Measurements from ENCODE around the gene FMN2.
A peak's percentile ranks its signal among the peaks of the same experiment; 100 is the strongest.
"Not testable (repeated sequence)": the region's sequence is repeated elsewhere in the genome, so short reads cannot be mapped to it uniquely, and the experiment has no call there.

The FMN2 gene

DNA sequence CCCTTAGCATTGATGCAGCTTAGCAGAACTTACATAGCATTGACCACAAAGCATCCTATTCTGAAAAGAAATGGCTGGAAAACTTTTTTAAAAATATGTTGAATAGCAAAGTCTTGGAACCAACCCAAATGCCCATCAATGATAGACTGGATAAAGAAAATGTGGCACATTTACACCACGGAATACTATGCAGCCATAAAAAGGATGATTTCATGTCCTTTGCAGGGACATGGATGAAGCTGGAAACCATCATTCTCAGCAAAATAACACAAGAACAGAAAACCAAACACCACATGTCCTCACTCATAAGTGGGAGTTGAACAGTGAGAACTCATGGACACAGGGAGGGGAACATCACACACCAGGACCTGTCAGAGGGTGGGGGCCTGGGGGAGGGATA is 323.3 kb downstream of the FMN2 start:
- not testable (repeated sequence) for H3K27me3 Mint-ChIP-seq; H3K9me3 Mint-ChIP-seq; H3K4me3 Mint-ChIP-seq; ATAC-seq (replicated peaks); H3K4me1 Mint-ChIP-seq (ENCODE audit: low read depth in 2 of 2); H3K36me3 Mint-ChIP-seq (ENCODE audit: insufficient read depth); H3K27ac Mint-ChIP-seq; DNase-seq

GRCh38 chr1:240415532-240415931 is 323.8 kb downstream of the FMN2 start:
- Mint-ChIP-seq H3K27ac (no peak overlapping the region), H3K9me3 (peaks cover 0 to 8% of the 10 kb centered on the region in 2 donors), H3K4me3 (no peak overlapping the region), H3K4me1 (ENCODE audit: low read depth in 2 of 2) (no peaks in the 10 kb centered on the region), H3K27me3 (no peaks in the 10 kb centered on the region), H3K36me3 (ENCODE audit: insufficient read depth) (no peaks in the 10 kb centered on the region)
- ATAC-seq (replicated peaks): no peak
- no peak for DNase-seq

- ATAC-seq (replicated peaks) (no peak), DNase-seq (no peak)
- H3K36me3 Mint-ChIP-seq (ENCODE audit: insufficient read depth): no peaks in the 10 kb centered on the region
- no peaks in the 10 kb centered on the region for H3K27me3 Mint-ChIP-seq
- peaks cover 0 to 8% of the 10 kb centered on the region in 2 donors for H3K9me3 Mint-ChIP-seq
- no peak overlapping the region for H3K27ac Mint-ChIP-seq
- H3K4me3 Mint-ChIP-seq: no peak overlapping the region
- H3K4me1 Mint-ChIP-seq (ENCODE audit: low read depth in 2 of 2): no peaks in the 10 kb centered on the region
Observed at GRCh38 chr1:240417317-240417716, 325.6 kb downstream of the FMN2 start.

DNA sequence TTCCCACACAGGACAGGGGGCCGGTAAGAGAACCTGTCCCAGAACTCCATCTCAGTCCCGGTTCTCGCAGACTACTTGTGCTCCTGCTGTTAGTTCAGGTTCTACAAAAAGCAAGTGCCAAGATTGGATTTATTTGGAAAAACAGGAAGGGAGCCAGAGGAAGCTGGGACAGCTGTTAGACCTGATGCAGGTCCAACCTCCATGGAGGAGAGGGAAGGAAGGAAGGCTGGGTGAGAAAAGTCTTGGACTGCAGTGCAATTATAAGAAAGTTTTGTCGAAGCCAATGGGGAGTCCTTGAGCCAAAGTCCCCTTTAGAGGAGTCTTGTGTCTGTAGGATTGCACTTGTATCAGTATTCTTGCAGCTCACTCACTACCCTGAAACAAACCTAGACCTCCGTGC is 329.1 kb downstream of the FMN2 start:
- H3K9me3 Mint-ChIP-seq: peaks cover 0 to 9% of the 10 kb centered on the region in 2 donors
- no peak overlapping the region for H3K27ac Mint-ChIP-seq
- no peak overlapping the region for H3K4me3 Mint-ChIP-seq
- DNase-seq: no peak
- no peaks in the 10 kb centered on the region for H3K36me3 Mint-ChIP-seq (ENCODE audit: insufficient read depth)
- ATAC-seq (replicated peaks): no peak
- no peaks in the 10 kb centered on the region for H3K27me3 Mint-ChIP-seq
- no peaks in the 10 kb centered on the region for H3K4me1 Mint-ChIP-seq (ENCODE audit: low read depth in 2 of 2)

- ATAC-seq (replicated peaks) (no peak), DNase-seq (no peak)
- Mint-ChIP-seq H3K4me1 (ENCODE audit: low read depth in 2 of 2) (no peaks in the 10 kb centered on the region), H3K9me3 (peaks cover 0 to 11% of the 10 kb centered on the region in 2 donors), H3K27ac (no peak overlapping the region), H3K4me3 (no peak overlapping the region), H3K27me3 (no peaks in the 10 kb centered on the region), H3K36me3 (ENCODE audit: insufficient read depth) (no peaks in the 10 kb centered on the region)
Observed at GRCh38 chr1:240423246-240423924, 331.7 kb downstream of the FMN2 start.

GRCh38 chr1:240424740-240425464 is 333.2 kb downstream of the FMN2 start:
- no peak overlapping the region for H3K4me3 Mint-ChIP-seq
- H3K36me3 Mint-ChIP-seq (ENCODE audit: insufficient read depth): no peaks in the 10 kb centered on the region
- ATAC-seq (replicated peaks) (no peak), DNase-seq (no peak)
- H3K27ac Mint-ChIP-seq: no peak overlapping the region
- no peaks in the 10 kb centered on the region for H3K27me3 Mint-ChIP-seq
- H3K9me3 Mint-ChIP-seq: peaks cover 0 to 12% of the 10 kb centered on the region in 2 donors
- no peaks in the 10 kb centered on the region for H3K4me1 Mint-ChIP-seq (ENCODE audit: low read depth in 2 of 2)

DNA sequence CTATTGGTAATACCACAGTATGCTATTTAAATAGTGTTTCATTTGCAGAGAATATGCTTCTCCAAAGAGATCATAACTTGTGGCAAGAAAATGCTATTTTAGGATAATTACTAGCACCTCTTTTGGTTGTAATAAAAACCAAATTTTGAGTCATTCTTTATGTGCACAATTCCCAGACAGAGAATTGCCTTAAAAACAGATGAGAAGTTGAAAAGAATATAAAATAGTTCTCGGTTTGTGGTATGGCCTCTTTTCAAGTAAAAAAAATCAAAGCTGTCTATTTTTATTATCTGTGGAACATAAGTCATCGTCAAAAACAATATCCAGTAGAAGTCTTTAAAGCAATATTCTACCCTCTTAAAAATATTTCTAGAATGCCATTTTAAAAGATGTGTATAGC is 334.4 kb downstream of the FMN2 start:
- Mint-ChIP-seq H3K4me1 (ENCODE audit: low read depth in 2 of 2) (no peaks in the 10 kb centered on the region), H3K27me3 (no peaks in the 10 kb centered on the region), H3K36me3 (ENCODE audit: insufficient read depth) (no peaks in the 10 kb centered on the region), H3K9me3 (peaks cover 0 to 11% of the 10 kb centered on the region in 2 donors), H3K4me3 (no peak overlapping the region), H3K27ac (no peak overlapping the region)
- DNase-seq (no peak), ATAC-seq (replicated peaks) (no peak)

DNA sequence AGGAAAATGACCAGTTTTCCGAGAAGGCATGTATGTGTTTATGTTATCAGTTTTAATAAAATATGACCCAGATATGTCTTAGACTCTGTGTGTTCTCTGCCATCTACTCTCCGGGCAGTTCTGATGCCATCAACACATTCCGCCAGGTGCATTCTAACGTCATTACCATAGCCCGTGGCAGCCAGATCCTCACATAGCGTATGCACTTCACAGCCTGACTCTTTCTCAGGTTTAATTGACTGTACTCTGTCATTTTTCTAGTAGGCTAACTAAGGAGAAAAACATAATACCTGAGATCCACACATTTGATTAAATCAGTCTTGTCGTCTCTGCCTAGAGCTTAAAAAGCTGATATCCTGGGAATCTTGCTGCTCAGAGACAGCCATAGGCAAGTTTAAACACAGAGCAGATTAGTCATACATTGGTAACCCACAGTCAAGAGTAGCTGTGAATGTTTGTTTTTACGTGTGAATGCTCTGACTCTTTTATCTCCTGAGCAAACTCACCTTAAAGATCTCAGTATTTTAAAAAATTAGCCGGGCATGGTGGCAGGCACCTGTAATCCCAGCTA is 344.4 kb downstream of the FMN2 start:
- no peak overlapping the region for H3K27ac Mint-ChIP-seq
- peaks cover 3% of the 10 kb centered on the region for H3K36me3 Mint-ChIP-seq (ENCODE audit: insufficient read depth)
- ATAC-seq (replicated peaks) (no peak), DNase-seq (no peak)
- H3K4me1 Mint-ChIP-seq (ENCODE audit: low read depth in 2 of 2): no peaks in the 10 kb centered on the region
- H3K9me3 Mint-ChIP-seq: peaks cover 0 to 3% of the 10 kb centered on the region in 2 donors
- no peaks in the 10 kb centered on the region for H3K27me3 Mint-ChIP-seq
- no peak overlapping the region for H3K4me3 Mint-ChIP-seq

- Mint-ChIP-seq H3K4me1 (ENCODE audit: low read depth in 2 of 2) (no peaks in the 10 kb centered on the region), H3K4me3 (no peak overlapping the region), H3K9me3 (peaks cover 0 to 6% of the 10 kb centered on the region in 2 donors), H3K27me3 (no peaks in the 10 kb centered on the region), H3K36me3 (ENCODE audit: insufficient read depth) (peaks cover 3% of the 10 kb centered on the region), H3K27ac (no peak overlapping the region)
- DNase-seq (no peak), ATAC-seq (replicated peaks) (no peak)
Observed at GRCh38 chr1:240441669-240442068, 350.0 kb downstream of the FMN2 start.

GRCh38 chr1:240445369-240445768 is 353.7 kb downstream of the FMN2 start:
- ATAC-seq (replicated peaks) (no peak), DNase-seq (no peak)
- no peak overlapping the region for H3K4me3 Mint-ChIP-seq
- H3K36me3 Mint-ChIP-seq (ENCODE audit: insufficient read depth): no peaks in the 10 kb centered on the region
- H3K4me1 Mint-ChIP-seq (ENCODE audit: low read depth in 2 of 2): no peaks in the 10 kb centered on the region
- H3K27me3 Mint-ChIP-seq: no peaks in the 10 kb centered on the region
- peaks cover 0 to 6% of the 10 kb centered on the region in 2 donors for H3K9me3 Mint-ChIP-seq
- H3K27ac Mint-ChIP-seq: no peak overlapping the region

DNA sequence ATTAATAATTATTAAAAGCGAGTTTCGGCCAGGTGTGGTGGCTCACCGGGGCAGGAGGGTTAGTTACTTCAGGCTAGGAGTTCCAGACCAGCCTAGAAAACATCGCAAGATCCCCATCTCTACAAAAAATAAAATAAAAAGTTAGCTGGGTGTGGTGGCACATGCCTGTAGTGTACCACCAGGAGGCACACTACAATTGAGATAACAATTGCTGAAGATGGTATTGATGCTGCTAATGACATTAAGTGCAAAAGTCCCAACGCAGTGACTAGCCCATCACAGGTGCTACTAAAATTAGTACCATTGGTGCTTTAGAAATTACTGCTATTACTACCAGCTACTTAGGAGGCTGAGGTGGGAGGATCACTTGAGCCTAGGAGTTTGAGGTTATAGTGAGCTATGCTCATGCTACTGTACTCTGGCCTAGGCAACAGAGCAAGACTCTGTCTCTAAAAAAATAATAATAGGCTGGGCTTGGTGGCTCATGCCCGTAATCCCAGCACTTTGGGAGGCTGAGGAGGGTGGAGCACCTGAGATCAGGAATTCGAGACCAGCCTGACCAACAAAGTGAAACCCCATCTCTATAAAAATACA is 363.6 kb downstream of the FMN2 start:
- Mint-ChIP-seq H3K4me1 (ENCODE audit: low read depth in 2 of 2) (no peaks in the 10 kb centered on the region), H3K27ac (no peak overlapping the region), H3K36me3 (ENCODE audit: insufficient read depth) (peaks cover 3% of the 10 kb centered on the region), H3K27me3 (no peaks in the 10 kb centered on the region), H3K4me3 (no peak overlapping the region), H3K9me3 (peaks cover 0 to 4% of the 10 kb centered on the region in 2 donors)
- DNase-seq (no peak), ATAC-seq (replicated peaks) (peak; percentile 55)

DNA sequence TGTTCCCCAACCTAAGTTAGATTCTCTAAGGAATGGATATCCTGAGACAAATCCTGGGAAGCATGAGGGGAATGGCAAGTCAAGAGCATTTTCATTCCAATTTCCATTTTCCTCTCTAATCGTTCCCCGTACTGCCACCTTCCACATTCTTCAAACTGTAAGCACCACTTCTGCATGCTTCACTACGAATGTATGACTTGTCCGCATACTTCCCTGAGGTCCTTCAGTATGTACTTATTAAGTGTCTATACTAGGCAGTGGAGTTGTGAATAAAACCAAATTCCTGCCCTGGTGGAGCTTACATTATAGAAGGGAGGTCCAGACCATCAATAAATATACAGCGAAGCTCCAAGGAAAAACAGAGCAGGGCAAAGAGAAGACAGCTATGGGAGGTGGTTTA is 365.5 kb downstream of the FMN2 start:
- Mint-ChIP-seq H3K4me3 (no peak overlapping the region), H3K9me3 (peaks cover 0 to 7% of the 10 kb centered on the region in 2 donors), H3K27ac (no peak overlapping the region), H3K27me3 (no peaks in the 10 kb centered on the region), H3K36me3 (ENCODE audit: insufficient read depth) (peaks cover 3% of the 10 kb centered on the region), H3K4me1 (ENCODE audit: low read depth in 2 of 2) (no peaks in the 10 kb centered on the region)
- ATAC-seq (replicated peaks) (no peak), DNase-seq (no peak)

DNA sequence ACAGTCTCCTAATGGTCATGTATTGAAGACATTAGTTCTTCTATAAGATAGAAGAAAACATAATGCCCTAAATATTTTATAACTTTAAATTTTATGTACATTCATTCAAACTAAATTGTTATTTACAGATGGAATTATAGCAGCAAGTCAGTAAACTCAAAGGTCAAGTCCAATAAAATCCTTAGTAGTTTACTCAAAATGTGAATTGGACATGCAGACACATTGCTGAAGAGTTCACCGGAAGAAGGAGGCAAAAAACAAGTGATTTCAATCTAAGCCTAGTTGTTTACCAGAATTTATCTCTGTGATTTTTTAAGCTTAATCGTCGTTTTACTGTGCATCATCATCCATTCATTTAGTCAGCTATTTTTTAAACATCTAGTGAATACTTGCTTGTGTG is 370.6 kb downstream of the FMN2 start:
- ATAC-seq (replicated peaks): no peak
- no peak overlapping the region for H3K4me3 Mint-ChIP-seq
- peaks cover 0 to 7% of the 10 kb centered on the region in 2 donors for H3K4me1 Mint-ChIP-seq (ENCODE audit: low read depth in 2 of 2)
- H3K27ac Mint-ChIP-seq: no peak overlapping the region
- no peaks in the 10 kb centered on the region for H3K27me3 Mint-ChIP-seq
- peaks cover 3% of the 10 kb centered on the region for H3K36me3 Mint-ChIP-seq (ENCODE audit: insufficient read depth)
- DNase-seq: no peak
- H3K9me3 Mint-ChIP-seq: peaks cover 5 to 10% of the 10 kb centered on the region in 2 donors

Measured in effector memory CD8-positive, alpha-beta T cell (primary cell).